SIG-M5 (cell line): ENCODE measurements around the gene S100PBP.
A peak's percentile ranks its signal among the peaks of the same experiment; 100 is the strongest.

Source experiments
- DNase-seq: peaks from one replicate; lab custom pipeline; 2025; lab: John Stamatoyannopoulos, UW

S100PBP gene

DNA sequence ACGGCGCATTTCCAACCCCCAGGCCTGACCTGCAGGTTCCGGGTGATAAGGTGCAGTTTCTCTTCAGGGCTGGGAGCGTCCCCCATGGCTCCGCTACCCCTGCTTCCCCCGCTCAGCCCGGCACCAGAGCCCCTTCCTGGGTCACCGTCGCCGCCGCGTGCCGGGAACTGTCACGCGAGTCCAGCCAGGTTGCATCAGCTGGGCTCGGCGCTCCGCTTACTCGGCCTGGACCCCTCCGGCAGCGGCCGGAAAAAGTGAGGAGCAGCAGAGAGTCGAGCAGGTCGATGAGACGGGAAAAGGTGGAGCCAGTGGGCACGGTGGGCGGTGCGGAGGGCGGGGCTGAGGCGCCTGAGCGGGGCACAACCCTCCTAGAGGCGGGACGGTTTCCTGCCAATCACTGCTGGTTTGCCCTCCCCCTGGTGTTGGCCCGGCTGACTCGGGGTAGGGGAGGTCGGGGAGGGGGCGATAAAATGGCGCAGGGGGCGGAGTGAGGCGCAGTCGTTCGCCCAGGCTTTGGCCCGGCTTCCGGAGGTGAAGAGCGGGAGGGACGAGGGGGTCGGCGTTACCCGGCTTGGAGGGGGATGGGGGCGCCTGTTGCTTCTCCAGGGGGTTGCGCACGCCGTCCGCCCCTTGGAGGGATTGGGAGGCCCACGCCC is at the start of gene S100PBP, which contains the start of gene YARS1:
Gene S100PBP, plus strand, starts transcription at position 495 of the 656 bp plus-strand sequence. CDS start 8,447 bp downstream, outside the sequence.
Gene YARS1, minus strand, starts transcription at position 200 of the 656 bp plus-strand sequence. Its CDS starts 114 bp downstream, at position 86.
- peak; percentile 88 for DNase-seq

- DNase-seq = no peak
These were observed 49.2 kb upstream of the S100PBP start for GRCh38 chr1:32768110-32768850.

GRCh38 chr1:32769524-32770220 is 47.8 kb upstream of the S100PBP start:
- DNase-seq = no peak

DNA sequence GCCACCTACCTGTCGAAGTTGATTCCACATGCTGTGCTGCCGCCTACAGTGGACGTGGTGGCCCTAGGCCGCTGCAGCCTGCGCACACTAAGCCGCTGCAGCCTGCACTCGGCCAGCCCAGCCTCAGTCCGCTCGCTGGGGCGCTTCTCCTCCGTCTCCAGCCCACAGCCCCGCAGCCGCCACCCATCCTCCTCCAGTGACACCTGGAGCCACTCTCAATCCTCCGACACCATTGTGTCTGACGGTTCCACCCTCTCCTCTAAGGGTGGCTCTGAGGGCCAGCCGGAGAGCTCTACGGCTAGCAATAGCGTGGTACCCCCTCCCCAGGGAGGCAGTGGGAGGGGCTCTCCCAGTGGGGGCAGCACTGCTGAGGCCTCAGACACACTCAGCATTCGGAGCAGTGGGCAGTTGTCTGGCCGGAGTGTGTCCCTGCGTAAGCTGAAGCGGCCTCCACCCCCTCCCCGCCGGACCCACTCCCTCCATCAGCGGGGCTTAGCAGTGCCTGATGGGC is 47.2 kb upstream of the S100PBP start:
- DNase-seq = no peak

- no peak for DNase-seq
These were observed 46.5 kb upstream of the S100PBP start for GRCh38 chr1:32770741-32771548.

- no peak for DNase-seq
These were observed 45.7 kb upstream of the S100PBP start for GRCh38 chr1:32771561-32772280.

GRCh38 chr1:32772281-32773017 is 45.0 kb upstream of the S100PBP start:
- no peak for DNase-seq

DNA sequence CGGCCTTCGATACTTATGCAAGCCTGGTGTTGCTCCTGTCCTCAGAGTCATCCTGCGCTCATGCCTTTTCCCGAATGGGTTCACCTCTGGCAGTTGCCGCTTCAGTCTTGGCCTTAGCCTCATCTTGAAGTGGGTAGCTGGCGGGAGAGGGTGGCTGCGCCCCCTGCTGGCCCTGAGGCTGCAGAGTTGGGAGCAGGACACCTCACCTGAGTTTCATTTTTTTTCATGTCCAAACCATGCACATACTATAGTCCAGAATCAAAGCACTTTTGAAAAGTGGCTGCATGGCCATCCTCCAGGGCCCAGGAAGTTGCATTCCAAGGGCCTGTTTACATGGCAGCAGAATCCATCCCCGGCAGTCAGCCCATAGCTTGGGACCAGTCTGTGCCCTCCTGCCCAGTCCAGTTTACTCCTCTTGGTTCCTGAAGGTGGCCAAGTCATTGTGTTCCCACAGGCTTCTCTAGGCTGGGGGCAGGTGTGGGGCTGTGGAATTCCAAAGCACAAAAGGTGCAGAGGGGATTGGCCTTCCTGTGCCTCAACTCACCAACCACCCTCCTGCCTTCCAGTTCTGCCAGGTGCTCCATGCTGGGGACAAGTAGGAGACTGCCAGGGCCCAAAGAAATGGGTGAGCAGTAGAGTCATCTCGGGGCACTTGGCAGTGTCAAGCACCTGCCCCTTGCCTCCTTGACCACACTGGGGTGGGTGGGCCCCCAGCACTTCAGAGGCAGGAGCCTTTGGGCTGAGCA is 44.3 kb upstream of the S100PBP start:
- no peak for DNase-seq

DNA sequence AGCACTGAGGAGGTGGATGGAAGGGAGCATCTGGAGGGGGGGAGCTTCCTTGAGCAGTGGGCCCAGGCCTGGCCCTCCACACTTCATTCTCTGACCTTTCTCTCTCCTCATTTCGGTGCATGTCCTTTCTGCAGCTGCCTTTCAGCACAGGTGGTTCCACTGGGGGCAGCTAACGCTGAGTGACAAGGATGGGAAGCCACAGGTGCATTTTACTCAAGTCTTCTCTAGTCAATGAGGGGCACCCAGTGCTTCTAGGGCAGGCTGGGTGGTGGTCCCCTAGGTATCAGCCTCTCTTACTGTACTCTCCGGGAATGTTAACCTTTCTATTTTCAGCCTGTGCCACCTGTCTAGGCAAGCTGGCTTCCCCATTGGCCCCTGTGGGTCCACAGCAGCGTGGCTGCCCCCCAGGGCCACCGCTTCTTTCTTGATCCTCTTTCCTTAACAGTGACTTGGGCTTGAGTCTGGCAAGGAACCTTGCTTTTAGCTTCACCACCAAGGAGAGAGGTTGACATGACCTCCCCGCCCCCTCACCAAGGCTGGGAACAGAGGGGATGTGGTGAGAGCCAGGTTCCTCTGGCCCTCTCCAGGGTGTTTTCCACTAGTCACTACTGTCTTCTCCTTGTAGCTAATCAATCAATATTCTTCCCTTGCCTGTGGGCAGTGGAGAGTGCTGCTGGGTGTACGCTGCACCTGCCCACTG is 43.5 kb upstream of the S100PBP start:
- DNase-seq = no peak

DNA sequence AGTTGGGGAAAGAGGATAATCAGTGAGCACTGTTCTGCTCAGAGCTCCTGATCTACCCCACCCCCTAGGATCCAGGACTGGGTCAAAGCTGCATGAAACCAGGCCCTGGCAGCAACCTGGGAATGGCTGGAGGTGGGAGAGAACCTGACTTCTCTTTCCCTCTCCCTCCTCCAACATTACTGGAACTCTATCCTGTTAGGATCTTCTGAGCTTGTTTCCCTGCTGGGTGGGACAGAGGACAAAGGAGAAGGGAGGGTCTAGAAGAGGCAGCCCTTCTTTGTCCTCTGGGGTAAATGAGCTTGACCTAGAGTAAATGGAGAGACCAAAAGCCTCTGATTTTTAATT is 43.0 kb upstream of the S100PBP start:
- DNase-seq = no peak

DNA sequence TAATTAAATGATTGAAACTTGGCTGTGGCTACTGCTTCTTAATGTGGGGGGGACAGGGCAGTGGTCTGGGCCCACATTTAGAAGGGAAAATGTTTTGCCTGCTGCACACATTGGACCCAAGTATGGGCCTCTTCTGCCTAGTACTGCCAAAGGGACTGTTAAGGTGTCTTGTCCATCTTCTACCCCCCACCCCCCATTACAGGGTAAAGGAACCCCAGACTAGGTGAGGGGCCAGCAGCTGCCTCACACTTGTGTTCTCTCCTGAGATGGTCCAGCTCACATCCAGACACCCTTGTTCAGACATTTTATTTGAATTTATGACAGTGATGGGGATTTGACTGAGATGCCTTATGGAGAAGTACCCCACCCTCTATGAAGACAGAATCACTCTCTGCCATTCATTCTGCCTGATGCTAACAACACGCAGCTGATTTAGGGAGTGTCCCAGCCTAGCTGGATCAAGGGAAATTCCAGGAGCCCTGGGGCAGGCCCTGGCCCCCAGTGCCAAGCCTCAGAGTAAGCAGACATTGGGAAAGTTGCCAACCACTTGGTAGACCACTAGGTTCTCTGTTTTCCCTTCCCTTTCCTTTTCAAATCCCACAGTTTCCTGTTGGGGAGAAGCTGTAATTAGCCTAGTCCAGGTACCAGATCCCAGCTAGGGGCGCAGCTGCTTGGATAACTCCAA is 42.4 kb upstream of the S100PBP start:
- no peak for DNase-seq

DNA sequence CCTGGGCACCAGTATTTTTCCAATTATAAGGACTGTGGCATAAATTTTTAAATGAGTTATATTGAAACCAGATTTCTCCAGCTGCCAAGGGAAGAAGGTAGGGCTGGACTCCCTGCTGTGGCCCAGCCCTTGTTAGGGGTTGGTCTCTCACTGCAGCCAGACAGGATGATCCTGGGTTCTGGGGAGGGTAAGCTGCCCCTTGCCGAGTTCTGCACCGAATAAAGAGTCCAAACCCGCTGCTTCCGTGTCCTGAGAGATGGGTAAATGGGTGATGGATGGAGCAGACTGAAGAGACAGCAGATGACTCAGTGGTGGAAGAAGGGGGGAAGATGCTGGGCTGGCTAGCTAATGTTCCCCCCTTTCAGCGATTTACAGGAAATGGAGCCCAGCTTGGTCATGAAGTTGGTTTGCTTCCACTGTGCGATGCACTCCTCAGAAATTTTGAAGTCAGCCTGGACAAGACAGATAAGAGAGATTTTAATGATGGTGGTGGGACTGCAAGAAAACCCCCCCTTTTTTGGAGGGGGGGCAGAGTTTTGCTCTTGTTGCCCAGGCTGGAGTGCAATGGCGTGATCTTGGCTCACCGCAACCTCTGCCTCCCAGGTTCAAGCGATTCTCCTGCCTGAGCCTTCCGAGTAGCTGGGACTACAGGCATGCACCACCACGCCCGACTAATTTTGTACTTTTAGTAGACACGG is 41.7 kb upstream of the S100PBP start:
- DNase-seq = no peak

DNA sequence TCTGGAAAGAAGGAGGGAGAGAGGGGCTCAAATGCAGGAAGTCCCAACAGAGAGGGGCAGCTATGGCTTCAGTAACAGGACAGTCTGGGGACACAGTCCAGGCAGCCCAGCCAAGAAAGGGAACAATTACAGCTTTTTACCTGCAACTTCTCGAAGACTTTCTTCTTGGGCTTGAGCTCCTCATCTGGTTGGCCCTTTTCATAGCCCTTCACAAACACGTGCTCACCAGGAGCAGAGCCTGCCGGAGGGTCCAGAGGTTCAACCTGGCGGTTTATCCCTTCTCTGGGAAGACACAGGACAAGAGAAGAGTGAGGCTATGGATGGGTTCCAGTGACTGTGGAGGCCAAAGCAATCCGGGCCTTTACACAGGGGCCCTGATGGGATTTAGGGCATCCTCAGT is 38.2 kb upstream of the S100PBP start:
- DNase-seq = no peak

- DNase-seq = no peak
These were observed 37.4 kb upstream of the S100PBP start for GRCh38 chr1:32780005-32780404.

GRCh38 chr1:32780628-32781234 is 36.7 kb upstream of the S100PBP start:
- DNase-seq = no peak

DNA sequence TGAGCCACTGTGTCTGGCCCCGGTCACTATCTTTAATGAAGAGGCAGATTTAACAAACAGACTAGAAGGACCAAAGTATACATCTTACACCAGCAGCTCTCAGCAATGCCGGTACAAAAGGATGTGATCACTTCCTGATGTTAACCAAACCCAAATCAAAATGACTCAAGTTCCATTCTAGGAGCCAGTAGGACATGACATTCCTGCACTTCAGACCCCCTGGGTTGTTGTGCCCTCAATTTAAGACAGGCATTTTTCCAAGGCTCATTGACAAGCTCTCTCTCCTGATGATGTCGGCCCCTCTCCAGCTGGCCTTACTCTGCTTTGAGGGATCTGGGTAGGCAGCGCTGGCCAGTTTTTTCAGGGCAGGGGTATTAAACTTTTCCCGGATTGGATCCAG is 35.4 kb upstream of the S100PBP start:
- no peak for DNase-seq

DNA sequence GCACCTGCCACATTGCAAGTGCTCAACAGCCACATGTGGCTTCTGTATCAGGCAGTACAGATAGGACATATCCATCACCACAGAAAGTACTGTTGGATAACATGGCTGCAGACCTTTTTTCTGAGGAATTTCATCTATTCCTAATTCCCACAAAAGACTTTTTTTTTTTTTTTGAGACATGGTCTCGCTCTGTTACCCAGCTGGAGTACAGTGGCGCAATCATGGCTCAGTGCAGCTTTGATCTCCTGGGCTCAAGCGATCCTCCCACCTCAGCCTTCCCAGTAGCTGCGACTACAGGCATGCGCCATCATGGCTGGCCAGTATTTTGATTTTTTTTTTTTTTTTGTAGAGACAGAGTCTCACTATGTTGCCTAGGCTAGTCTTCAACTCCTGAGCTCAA is 33.6 kb upstream of the S100PBP start:
- DNase-seq = no peak

- no peak for DNase-seq
These were observed 32.6 kb upstream of the S100PBP start for GRCh38 chr1:32784817-32785216.
